H1 (cell line): ENCODE data around the gene PRR27. TPM values are rescaled to one million over a fixed set of nuclear protein-coding genes. Genes with fewer than 3 reads are reported as not detected.

Experiments
- CTCF ChIA-PET: fragments of 300-600 bp; sonication (Branson Sonifier 250); formaldehyde crosslinking; loops from one replicate; lab custom pipeline; 2021; ENCODE audit not compliant: partially characterized antibody; lab: Charles Lee
- POLR2A ChIA-PET: fragments of 300-600 bp; sonication (Branson Sonifier 250); formaldehyde crosslinking; loops from one replicate; lab custom pipeline; 2021; ENCODE audit warnings: inconsistent platforms; ENCODE audit not compliant: partially characterized antibody; lab: Charles Lee
- DNase-seq, 2 experiments: peaks; one replicate each; pipeline versions ENCODE4 v3.0.0 to v3.0.0-alpha.2; 2010 to 2022; ENCODE audit warnings: low spot score in 2 of 2, low read depth in 1 of 2, mixed read lengths in 1 of 2
- FAIRE-seq: peaks from 2 replicates; lab custom pipeline; 2011; peaks lifted over from hg19 to GRCh38; lab: Jason Lieb, UNC
- H2AFZ ChIP-seq: 2 replicates; pipeline ENCODE4 v1.8.1; 2012; ENCODE audit warnings: low read length, inconsistent platforms
- H2AK5ac ChIP-seq: 2 replicates; pipeline ENCODE4 v1.6.1; 2013; ENCODE audit warnings: low read depth, low read length
- H2BK120ac ChIP-seq: replicated peaks from 2 replicates; pipeline ENCODE3; 2013; ENCODE audit warnings: low read depth, low read length, inconsistent platforms
- H2BK12ac ChIP-seq: 2 replicates; pipeline ENCODE4 v1.6.1; 2013; ENCODE audit warnings: low read depth, low read length
- H2BK15ac ChIP-seq: 2 replicates; pipeline ENCODE4 v1.6.1; 2013; ENCODE audit warnings: low read length
- H2BK20ac ChIP-seq: 2 replicates; pipeline ENCODE4 v1.6.1; 2013; ENCODE audit warnings: low read length
- H2BK5ac ChIP-seq: 2 replicates; pipeline ENCODE4 v1.6.1; 2013; ENCODE audit warnings: low read depth, low read length
- H3K14ac ChIP-seq: 2 replicates; pipeline ENCODE4 v1.6.1; 2013; ENCODE audit warnings: inconsistent platforms; ENCODE audit not compliant: insufficient read length
- H3K18ac ChIP-seq: 2 replicates; pipeline ENCODE4 v1.6.1; 2013; ENCODE audit warnings: low read length; ENCODE audit errors: extremely low read depth
- H3K23ac ChIP-seq: 2 replicates; pipeline ENCODE4 v1.6.1; 2013; ENCODE audit warnings: inconsistent platforms; ENCODE audit not compliant: insufficient read length
- H3K23me2 ChIP-seq: 2 replicates; pipeline ENCODE4 v1.6.1; 2013; ENCODE audit warnings: low read depth, low read length
- H3K27ac ChIP-seq: 2 replicates; pipeline ENCODE4 v1.6.1; 2011; ENCODE audit warnings: low read depth, low read length, inconsistent platforms
- H3K27me3 ChIP-seq, 4 experiments: replicated peaks in 1 of 4; 1 replicate in 1 of 4; 2 replicates in 3 of 4; pipeline versions ENCODE4 v1.6.1 to v1.8.1; 2011 to 2013; ENCODE audit warnings: low read length in 3 of 4, mild to moderate bottlenecking in 3 of 4, inconsistent platforms in 2 of 4, mixed read lengths in 2 of 4, moderate library complexity in 1 of 4; ENCODE audit not compliant: control insufficient read depth in 3 of 4, insufficient read depth in 3 of 4; ENCODE audit errors: extremely low read depth in 1 of 4
- H3K36me3 ChIP-seq, 4 experiments: 2 replicates each; pipeline versions ENCODE4 v1.6.1 to v1.8.1; 2011 to 2013; ENCODE audit warnings: mild to moderate bottlenecking in 4 of 4, low read length in 3 of 4, moderate library complexity in 2 of 4, control low read depth in 1 of 4, inconsistent platforms in 1 of 4; ENCODE audit not compliant: insufficient read depth in 4 of 4, control insufficient read depth in 2 of 4
- H3K4ac ChIP-seq: replicated peaks from 2 replicates; pipeline ENCODE3; 2013; ENCODE audit warnings: low read length, low read depth, mixed read lengths, inconsistent platforms; ENCODE audit not compliant: insufficient read length
- H3K4me1 ChIP-seq, 4 experiments: replicated peaks in 1 of 4; 1 replicate in 1 of 4; 2 replicates in 3 of 4; pipeline versions ENCODE4 v1.6.1 to v1.8.1; 2011 to 2013; ENCODE audit warnings: low read length in 3 of 4, inconsistent platforms in 2 of 4, mixed read lengths in 1 of 4; ENCODE audit not compliant: insufficient read depth in 4 of 4, control insufficient read depth in 3 of 4
- H3K4me2 ChIP-seq, 2 experiments: 2 replicates each; pipeline versions ENCODE4 v1.6.1 to v1.8.1; 2011 to 2013; ENCODE audit warnings: low read depth in 2 of 2, low read length in 2 of 2, control low read depth in 1 of 2, inconsistent platforms in 1 of 2, mild to moderate bottlenecking in 1 of 2; ENCODE audit not compliant: insufficient read depth in 1 of 2
- H3K4me3 ChIP-seq, 4 experiments: fragments of 200-600, 300-600 bp in 1 of 4; sonication (generic), shearing (Covaris generic), sonication (Bioruptor Twin) in 1 of 4; 2 replicates each; pipeline versions ENCODE4 v1.5.1 to v1.8.1; 2011 to 2016; ENCODE audit warnings: low read length in 4 of 4, low read depth in 3 of 4, control low read depth in 2 of 4, inconsistent platforms in 2 of 4, mild to moderate bottlenecking in 2 of 4, mixed read lengths in 1 of 4, moderate library complexity in 1 of 4; ENCODE audit not compliant: insufficient read depth in 2 of 4; ENCODE audit errors: extremely low read depth in 1 of 4
- H3K56ac ChIP-seq: replicated peaks from 2 replicates; pipeline ENCODE3; 2013; ENCODE audit warnings: low read depth, mild to moderate bottlenecking, mixed read lengths, low read length, inconsistent platforms; ENCODE audit not compliant: insufficient read length
- H3K79me1 ChIP-seq: 2 replicates; pipeline ENCODE4 v1.6.1; 2013; ENCODE audit warnings: low read depth, low read length, control low read depth
- H3K79me2 ChIP-seq, 2 experiments: 2 replicates each; pipeline versions ENCODE4 v1.6.1 to v1.8.1; 2012 to 2013; ENCODE audit warnings: low read length in 2 of 2, mild to moderate bottlenecking in 2 of 2, inconsistent platforms in 1 of 2; ENCODE audit not compliant: insufficient read depth in 2 of 2, control insufficient read depth in 1 of 2
- H3K9ac ChIP-seq, 4 experiments: replicated peaks in 1 of 4; 1 replicate in 1 of 4; 2 replicates in 3 of 4; pipeline versions ENCODE4 v1.6.1 to v1.8.1; 2011 to 2013; ENCODE audit warnings: low read depth in 3 of 4, low read length in 3 of 4, control low read depth in 2 of 4, mild to moderate bottlenecking in 2 of 4, moderate library complexity in 2 of 4, inconsistent platforms in 1 of 4; ENCODE audit errors: extremely low read depth in 1 of 4
- H3K9me3 ChIP-seq, 2 experiments: 2 replicates each; pipeline versions ENCODE4 v1.6.1 to v1.8.1; 2012 to 2013; ENCODE audit warnings: mild to moderate bottlenecking in 2 of 2, moderate library complexity in 2 of 2, control low read depth in 1 of 2, inconsistent platforms in 1 of 2, low read depth in 1 of 2, low read length in 1 of 2, mixed read lengths in 1 of 2; ENCODE audit not compliant: insufficient read depth in 2 of 2
- H4K20me1 ChIP-seq, 2 experiments: replicated peaks in 1 of 2; 2 replicates each; pipeline versions ENCODE3 to v1.8.1; 2011 to 2013; ENCODE audit warnings: inconsistent platforms in 2 of 2, low read length in 2 of 2, mild to moderate bottlenecking in 1 of 2; ENCODE audit not compliant: insufficient read depth in 2 of 2, control insufficient read depth in 1 of 2
- H4K5ac ChIP-seq: 2 replicates; pipeline ENCODE4 v1.6.1; 2013; ENCODE audit warnings: low read length, low read depth, mixed read lengths, inconsistent platforms; ENCODE audit not compliant: insufficient read length
- H4K8ac ChIP-seq: 2 replicates; pipeline ENCODE4 v1.8.0; 2013; ENCODE audit warnings: mild to moderate bottlenecking, moderate library complexity, low read length, inconsistent platforms; ENCODE audit not compliant: insufficient read depth; ENCODE audit errors: extremely low read depth
- H4K91ac ChIP-seq: replicated peaks from 2 replicates; pipeline ENCODE3; 2013; ENCODE audit warnings: low read length, mixed read lengths, inconsistent platforms; ENCODE audit not compliant: insufficient read length
- BACH1 ChIP-seq: IDR thresholded peaks from 2 replicates; pipeline ENCODE4 v1.6.1; 2012; ENCODE audit warnings: low read length, improper control_type of control experiment
- CHD1 ChIP-seq: IDR thresholded peaks from 2 replicates; pipeline ENCODE4 v1.6.1; 2012; ENCODE audit warnings: low read depth, low read length, improper control_type of control experiment
- CREB1 ChIP-seq: IDR thresholded peaks from 2 replicates; pipeline ENCODE4 v1.6.1; 2012; ENCODE audit warnings: inconsistent platforms
- CTBP2 ChIP-seq: IDR thresholded peaks from 2 replicates; pipeline ENCODE4 v1.7.0; 2011; ENCODE audit warnings: borderline replicate concordance, mild to moderate bottlenecking, moderate library complexity, mixed read lengths, low read length; ENCODE audit not compliant: insufficient read depth, insufficient read length
- EZH2 ChIP-seq: fragments of 200-600 bp; sonication (generic); IDR thresholded peaks from 2 replicates; pipeline ENCODE4 v1.7.1; 2012; ENCODE audit warnings: low read depth, mild to moderate bottlenecking, moderate library complexity, low read length, inconsistent platforms; ENCODE audit not compliant: severe bottlenecking
- JUN ChIP-seq: IDR thresholded peaks from 2 replicates; pipeline ENCODE4 v1.6.1; 2011; ENCODE audit warnings: low read depth, mild to moderate bottlenecking, improper control_type of control experiment, low read length
- NANOG ChIP-seq: IDR thresholded peaks from 2 replicates; pipeline ENCODE4 v1.6.1; 2011; ENCODE audit warnings: low read length, low read depth, mild to moderate bottlenecking, inconsistent platforms; ENCODE audit not compliant: insufficient read depth, poor library complexity, severe bottlenecking
- SIN3A ChIP-seq, 2 experiments: IDR thresholded peaks in 1 of 2; conservative IDR thresholded peaks in 1 of 2; 2 replicates each; pipeline ENCODE4 v1.6.1; 2011 to 2012; ENCODE audit warnings: low read length in 2 of 2, improper control_type of control experiment in 1 of 2, low read depth in 1 of 2, mild to moderate bottlenecking in 1 of 2
- TCF12 ChIP-seq: IDR thresholded peaks from 2 replicates; pipeline ENCODE4 v1.6.1; 2011; ENCODE audit warnings: low read depth, mild to moderate bottlenecking, low read length
- TEAD4 ChIP-seq: IDR thresholded peaks from 2 replicates; pipeline ENCODE4 v1.6.1; 2012; ENCODE audit warnings: low read depth, low read length, inconsistent platforms, mixed read lengths
- WGBS, 2 experiments: shearing (Covaris generic) in 1 of 2; methylation state at CpG; one replicate each; pipeline versions ENCODE4 v1.1.6 to v1.1.7; 2013 to 2015; ENCODE audit warnings: low lambda C conversion rate in 2 of 2, mixed read lengths in 2 of 2, inconsistent platforms in 1 of 2, low coverage in 1 of 2, missing lambda C conversion rate in 1 of 2; ENCODE audit not compliant: insufficient replicate concordance in 2 of 2, insufficient coverage in 1 of 2, insufficient read length in 1 of 2; ENCODE audit errors: extremely low coverage in 1 of 2, missing lambda C conversion rate in 1 of 2; 5-methylcytosine and 5-hydroxymethylcytosine counted together
- polyA plus RNA-seq, 7 experiments: library from polyadenylated mRNA; depleted of rRNA in 3 of 7; stranded (reverse) in 5 of 7; unstranded in 2 of 7; fragments of >200 nt in 5 of 7; fragments of 200-250 nt in 2 of 7; gene quantifications; 1 replicate in 5 of 7; 2 replicates in 1 of 7; 4 replicates in 1 of 7; pipeline versions ENCODE4 v1.2.1 to v1.2.3, GENCODE V29; 2011 to 2013; ENCODE audit warnings: missing spikeins in 2 of 7, mixed read lengths in 2 of 7
- total RNA-seq: library from RNA; stranded (reverse); fragmentation: NEBNext Ultra II Directional; extraction: Animal tissue kit (Norgen Biotek cat#: 25700); gene quantifications from 2 replicates; pipeline ENCODE4 v1.2.1, GENCODE V29; 2021
- TF ChIP-seq, protein P1 (sequence below): IDR thresholded peaks from 2 replicates; pipeline ENCODE4 v1.6.1; 2012; ENCODE audit warnings: inconsistent platforms
- TF ChIP-seq, protein P2 (sequence below), 3 experiments: IDR thresholded peaks; 1 replicate in 2 of 3; 2 replicates in 1 of 3; pipeline versions ENCODE4 v1.5.1 to v1.6.1; 2011; ENCODE audit warnings: low read length in 3 of 3, mild to moderate bottlenecking in 3 of 3, inconsistent platforms in 2 of 3, low read depth in 1 of 3, moderate library complexity in 1 of 3; ENCODE audit not compliant: insufficient read depth in 1 of 3; ENCODE audit errors: control extremely low read depth in 1 of 3

Gene PRR27
- total and polyA plus RNA-seq, 2 of the 8 experiments (the other 6 are each of a cell fraction or from before 2014, with no cell fraction given): not detected

DNA sequence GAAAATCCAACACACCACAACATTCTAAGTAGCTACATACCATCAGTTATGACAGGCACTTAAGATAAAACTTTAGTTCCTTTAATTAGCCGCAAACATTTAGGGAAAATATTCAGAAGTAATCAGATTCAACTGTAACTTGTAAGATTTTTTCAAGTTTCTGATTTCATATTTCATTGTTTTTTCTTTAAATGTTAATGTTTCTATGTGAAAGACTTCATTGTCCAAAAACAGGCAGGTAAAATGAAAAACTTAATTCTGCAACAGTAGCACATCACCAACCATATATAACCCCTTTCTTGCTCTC is 29.9 kb downstream of the PRR27 start:
- Histone ChIP-seq H3K36me3 (no peaks in the 10 kb centered on the region), H3K23ac (no peak overlapping the region), H4K91ac (no peak overlapping the region), H2BK15ac (no peak overlapping the region), H3K4me3 (no peak overlapping the region), H4K20me1 (no peaks in the 10 kb centered on the region), H4K8ac (no peak overlapping the region), H2BK20ac (no peak overlapping the region), H3K79me2 (no peaks in the 10 kb centered on the region), H3K79me1 (no peaks in the 10 kb centered on the region), H2BK12ac (no peak overlapping the region), H2AK5ac (no peak overlapping the region), H2AFZ (no peak overlapping the region), H3K27me3 (no peaks in the 10 kb centered on the region), H2BK120ac (no peak overlapping the region), H3K23me2 (peaks cover 2% of the 10 kb centered on the region; the same call in 1 of the 2 replicates), H2BK5ac (no peak overlapping the region), H3K14ac (no peak overlapping the region), H3K27ac (no peak overlapping the region), H3K4ac (no peak overlapping the region), H3K18ac (no peak overlapping the region), H3K4me1 (no peaks in the 10 kb centered on the region), H3K9ac (peak overlapping the region in 1 of 4 experiments; percentile 34; a peak in 1 of 7 replicates), H3K56ac (no peak overlapping the region), H3K9me3 (no peaks in the 10 kb centered on the region), H4K5ac (no peak overlapping the region), H3K4me2 (no peak overlapping the region)
- 68% methylated on average over 1 of the region's 1 CpG; no CpG with 5 or more reads in 1 of the 2 experiments for WGBS, 2 experiments
- POLR2A ChIA-PET: no interaction called here
- no peak for FAIRE-seq
- no peak for DNase-seq
- CTCF ChIA-PET: interaction anchor here (0.6 to 3.3 kb wide), 26 partner anchors 9 to 527 kb away, joined by 3 to 13 read pairs (median 4); partner anchors contain the start of genes CSN1S1 and ODAM
- no peak for TF ChIP-seq JUN
- TF ChIP-seq BACH1: no peak
- TF ChIP-seq NANOG: no peak
- TF ChIP-seq CHD1: no peak
- no peak for TF ChIP-seq CTBP2
- no peak for TF ChIP-seq TCF12
- TF ChIP-seq, protein P1, sequence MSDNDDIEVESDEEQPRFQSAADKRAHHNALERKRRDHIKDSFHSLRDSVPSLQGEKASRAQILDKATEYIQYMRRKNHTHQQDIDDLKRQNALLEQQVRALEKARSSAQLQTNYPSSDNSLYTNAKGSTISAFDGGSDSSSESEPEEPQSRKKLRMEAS: no peak
- no peak for TF ChIP-seq TEAD4
- TF ChIP-seq CREB1: no peak
- TF ChIP-seq, protein P2, sequence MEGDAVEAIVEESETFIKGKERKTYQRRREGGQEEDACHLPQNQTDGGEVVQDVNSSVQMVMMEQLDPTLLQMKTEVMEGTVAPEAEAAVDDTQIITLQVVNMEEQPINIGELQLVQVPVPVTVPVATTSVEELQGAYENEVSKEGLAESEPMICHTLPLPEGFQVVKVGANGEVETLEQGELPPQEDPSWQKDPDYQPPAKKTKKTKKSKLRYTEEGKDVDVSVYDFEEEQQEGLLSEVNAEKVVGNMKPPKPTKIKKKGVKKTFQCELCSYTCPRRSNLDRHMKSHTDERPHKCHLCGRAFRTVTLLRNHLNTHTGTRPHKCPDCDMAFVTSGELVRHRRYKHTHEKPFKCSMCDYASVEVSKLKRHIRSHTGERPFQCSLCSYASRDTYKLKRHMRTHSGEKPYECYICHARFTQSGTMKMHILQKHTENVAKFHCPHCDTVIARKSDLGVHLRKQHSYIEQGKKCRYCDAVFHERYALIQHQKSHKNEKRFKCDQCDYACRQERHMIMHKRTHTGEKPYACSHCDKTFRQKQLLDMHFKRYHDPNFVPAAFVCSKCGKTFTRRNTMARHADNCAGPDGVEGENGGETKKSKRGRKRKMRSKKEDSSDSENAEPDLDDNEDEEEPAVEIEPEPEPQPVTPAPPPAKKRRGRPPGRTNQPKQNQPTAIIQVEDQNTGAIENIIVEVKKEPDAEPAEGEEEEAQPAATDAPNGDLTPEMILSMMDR (IDR thresholded peaks at IDR 0.05; ENCODE audit: control extremely low read depth in 1 of 3, insufficient read depth in 1 of 3, low read depth in 1 of 3, low read length in 3 of 3): no peak
- no peak for TF ChIP-seq EZH2
- TF ChIP-seq SIN3A (conservative IDR thresholded peaks at IDR 0.05 in 1 of 2, IDR thresholded peaks at IDR 0.05 in 1 of 2; ENCODE audit: low read depth in 1 of 2, low read length in 2 of 2): no peak
